AG09309 (cell line): ENCODE results near the gene MAD1L1.
"Not testable (repeated sequence)": the region's sequence is repeated elsewhere in the genome, so short reads cannot be mapped to it uniquely, and the experiment has no call there.

Experiments used
- DNase-seq: peaks from one replicate; pipeline ENCODE4 v3.0.0-alpha.2; 2010; ENCODE audit warnings: low read depth
- H3K4me3 ChIP-seq: 2 replicates; pipeline ENCODE4 v1.5.1; 2011; ENCODE audit warnings: mild to moderate bottlenecking, low read depth, low read length, moderate library complexity; ENCODE audit not compliant: control insufficient read depth
- CTCF ChIP-seq: IDR thresholded peaks from 2 replicates; pipeline ENCODE4 v1.5.1; 2011; ENCODE audit warnings: mild to moderate bottlenecking, low read depth, low read length, inconsistent platforms; ENCODE audit not compliant: insufficient read depth, control insufficient read depth; ENCODE audit errors: missing control alignments

MAD1L1 gene

GRCh38 chr7:2038931-2039728 lies 193.6 kb downstream of the MAD1L1 start:
- TF ChIP-seq CTCF: no peak
- no peak overlapping the region for H3K4me3 ChIP-seq
- no peak for DNase-seq

GRCh38 chr7:2037808-2038522 lies 194.8 kb downstream of the MAD1L1 start:
- H3K4me3 ChIP-seq: no peak overlapping the region
- no peak for DNase-seq
- TF ChIP-seq CTCF: no peak

- H3K4me3 ChIP-seq: no peak overlapping the region
- DNase-seq: no peak
Observed at GRCh38 chr7:2037301-2037807, 195.4 kb downstream of the MAD1L1 start.

GRCh38 chr7:2036786-2037185 lies 196.0 kb downstream of the MAD1L1 start:
- no peak overlapping the region for H3K4me3 ChIP-seq
- DNase-seq: no peak
- TF ChIP-seq CTCF: no peak

More at GRCh38 chr7:2037301-2037807, 195.4 kb downstream of the MAD1L1 start:
- no peak for TF ChIP-seq CTCF

- H3K4me3 ChIP-seq, DNase-seq: not testable (repeated sequence)
Observed at GRCh38 chr7:2036201-2036600, 196.5 kb downstream of the MAD1L1 start.

- no peak overlapping the region for H3K4me3 ChIP-seq
- no peak for TF ChIP-seq CTCF
- DNase-seq: no peak
Observed at GRCh38 chr7:2034291-2035201, 198.2 kb downstream of the MAD1L1 start.
